IMR-90 (cell line): ENCODE data around the gene ABCA2.

Source experiments
- CEBPB ChIP-seq: IDR thresholded peaks from 2 replicates; pipeline ENCODE4 v1.6.1; 2012; ENCODE audit warnings: low read depth, low read length, improper control_type of control experiment
- CTCF ChIP-seq: conservative IDR thresholded peaks from 2 replicates; pipeline ENCODE4 v1.5.1; 2012; ENCODE audit warnings: mild to moderate bottlenecking, low read depth, low read length, improper control_type of control experiment
- POLR2A ChIP-seq: IDR thresholded peaks from 2 replicates; pipeline ENCODE4 v1.6.1; 2012; ENCODE audit warnings: mild to moderate bottlenecking, low read depth, low read length
- RCOR1 ChIP-seq: IDR thresholded peaks from 2 replicates; pipeline ENCODE4 v1.6.1; 2012; ENCODE audit warnings: mild to moderate bottlenecking, low read length, improper control_type of control experiment; ENCODE audit not compliant: insufficient replicate concordance

- TF ChIP-seq CTCF (no peak), POLR2A (no peak), RCOR1 (no peak), CEBPB (no peak)
Observed at GRCh38 chr9:137017071-137017470, 11.0 kb downstream of the ABCA2 start.
